ENCODE results near the gene TLR5.

TLR5 gene

DNA sequence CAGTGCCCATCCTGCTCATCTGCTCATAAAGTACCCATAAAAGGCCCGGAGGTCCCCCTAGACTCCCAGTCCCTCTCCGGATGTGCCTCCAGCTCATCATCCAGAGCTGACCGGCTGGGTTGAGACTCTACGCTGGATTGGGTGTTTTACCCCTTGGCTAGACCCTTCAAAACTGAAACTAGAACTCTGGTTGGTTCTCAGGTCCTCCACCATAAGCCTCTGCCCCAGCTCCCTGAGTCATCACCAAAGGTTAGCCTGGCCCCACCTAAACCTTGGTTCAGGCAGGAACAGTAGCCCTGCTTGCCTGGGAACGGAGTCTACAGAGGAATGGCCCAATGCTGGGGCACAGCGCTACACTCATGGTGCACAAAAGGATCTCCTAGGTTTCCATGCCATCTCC is 75.1 kb downstream of the TLR5 start:
- no peak for DNase-seq

DNA sequence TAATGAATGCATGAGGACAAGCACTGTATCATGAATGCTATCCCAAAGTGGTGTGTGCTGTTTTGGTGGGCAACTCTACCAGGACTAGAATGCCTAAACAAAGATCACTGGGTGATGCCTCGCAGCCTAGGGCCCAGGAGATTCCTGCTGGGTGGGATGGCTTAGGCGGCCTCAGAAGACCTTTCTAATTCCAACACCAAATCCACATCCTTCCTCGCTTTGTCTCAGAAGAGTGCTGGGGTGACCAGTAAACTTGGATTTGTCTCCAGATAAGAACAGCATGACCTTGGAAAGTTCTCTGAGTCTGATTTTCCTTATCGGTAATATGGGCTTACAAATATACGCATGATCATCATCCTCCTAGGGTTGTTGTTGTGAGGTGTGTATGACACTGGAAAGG is 76.6 kb downstream of the TLR5 start:
- no peak for DNase-seq

DNA sequence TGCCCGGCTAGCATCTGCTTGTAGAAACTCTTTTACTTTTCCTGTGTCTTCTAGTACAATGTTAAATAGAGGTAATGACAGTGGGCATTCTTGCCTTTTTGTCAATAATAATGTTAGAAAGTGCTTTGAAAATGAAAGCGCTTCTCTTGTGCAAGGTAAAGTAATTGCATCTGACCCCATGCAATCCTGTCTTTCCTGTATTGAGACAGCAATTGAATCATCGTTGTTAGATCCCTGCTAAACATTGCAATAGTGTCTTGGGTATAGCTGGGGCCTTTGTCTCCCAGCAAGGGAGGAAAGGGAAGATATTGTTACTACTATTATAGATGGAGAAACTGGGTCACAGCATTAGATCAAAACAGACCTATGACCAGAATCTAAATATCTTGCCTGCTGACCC is 80.9 kb downstream of the TLR5 start:
- no peak for DNase-seq

DNA sequence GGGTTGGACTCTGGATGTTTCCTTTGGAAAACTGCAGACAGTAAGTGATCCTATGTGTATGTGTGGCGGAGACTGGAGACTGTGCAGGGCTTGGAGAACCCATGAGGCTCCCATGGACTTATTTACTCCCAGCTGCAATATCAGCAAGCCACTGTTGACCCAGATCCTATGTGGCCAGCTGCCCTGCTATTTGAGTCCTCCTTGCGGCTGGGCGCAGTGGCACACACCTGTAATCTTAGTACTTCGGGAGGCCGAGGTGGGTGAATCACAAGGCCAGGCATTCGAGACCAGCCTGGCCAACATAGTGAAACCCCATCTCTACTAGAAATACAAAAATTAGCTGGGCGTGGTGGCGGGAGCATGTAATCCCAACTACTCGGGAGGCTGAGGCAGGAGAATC is 83.5 kb downstream of the TLR5 start:
- no peak for DNase-seq
